DMS53 (cell line): Measurements from ENCODE around the gene OR5AK2.
"Not testable (repeated sequence)": the region's sequence is repeated elsewhere in the genome, so short reads cannot be mapped to it uniquely, and the experiment has no call there.

Experiments
- DNase-seq: peaks from one replicate; lab custom pipeline; 2025; lab: John Stamatoyannopoulos, UW

Gene OR5AK2, protein sequence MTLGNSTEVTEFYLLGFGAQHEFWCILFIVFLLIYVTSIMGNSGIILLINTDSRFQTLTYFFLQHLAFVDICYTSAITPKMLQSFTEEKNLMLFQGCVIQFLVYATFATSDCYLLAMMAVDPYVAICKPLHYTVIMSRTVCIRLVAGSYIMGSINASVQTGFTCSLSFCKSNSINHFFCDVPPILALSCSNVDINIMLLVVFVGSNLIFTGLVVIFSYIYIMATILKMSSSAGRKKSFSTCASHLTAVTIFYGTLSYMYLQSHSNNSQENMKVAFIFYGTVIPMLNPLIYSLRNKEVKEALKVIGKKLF

GRCh38 chr11:56988614-56989013 lies at the start of gene OR5AK2:
Gene OR5AK2, plus strand, starts transcription at chr11:56988914. Its CDS starts 0 bp downstream, at chr11:56988914.
- DNase-seq: no peak

DNA sequence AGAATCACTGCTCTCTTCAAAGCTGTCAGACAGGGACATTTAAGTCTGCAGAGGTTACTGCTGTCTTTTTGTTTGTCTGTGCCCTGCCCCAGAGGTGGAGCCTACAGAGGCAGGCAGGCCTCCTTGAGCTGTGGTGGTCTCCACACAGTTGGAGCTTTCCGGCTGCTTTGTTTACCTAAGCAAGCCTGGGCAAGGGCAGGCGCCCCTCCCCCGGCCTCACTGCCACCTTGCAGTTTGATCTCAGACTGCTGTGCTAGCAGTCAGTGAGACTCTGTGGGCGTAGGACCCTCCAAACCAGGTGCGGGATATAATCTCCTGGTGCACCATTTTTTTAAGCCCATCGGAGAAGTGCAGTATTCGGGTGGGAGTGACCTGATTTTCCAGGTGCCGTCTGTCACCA lies 43.2 kb upstream of the OR5AK2 start:
- DNase-seq: not testable (repeated sequence)

DNA sequence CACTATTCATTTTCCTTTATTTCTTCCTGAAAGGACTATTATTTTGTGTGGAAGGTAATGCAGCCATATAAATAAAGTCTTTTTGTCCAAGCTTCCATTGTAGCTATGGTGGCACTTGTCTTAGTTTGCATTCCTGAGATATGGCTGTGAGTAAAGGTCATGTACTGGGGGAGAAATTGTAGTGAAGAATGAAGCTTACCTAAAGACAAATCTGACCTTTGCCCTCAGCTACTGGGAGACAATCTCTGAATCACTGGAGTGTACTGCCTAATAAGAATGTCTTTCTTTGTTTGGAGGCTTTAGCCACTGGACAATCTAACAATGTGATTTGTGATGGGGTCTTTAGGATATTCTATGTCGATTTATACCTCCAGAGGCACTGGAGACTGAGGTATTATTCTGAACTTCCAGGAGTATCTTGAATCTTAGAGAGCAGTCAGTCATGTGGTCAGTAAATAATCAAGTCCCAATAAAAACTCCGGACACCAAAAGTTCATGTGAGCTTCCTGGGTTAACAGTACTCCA lies 39.7 kb upstream of the OR5AK2 start:
- DNase-seq: no peak

- DNase-seq: no peak
Observed at GRCh38 chr11:56950510-56950909, 38.2 kb upstream of the OR5AK2 start.

DNA sequence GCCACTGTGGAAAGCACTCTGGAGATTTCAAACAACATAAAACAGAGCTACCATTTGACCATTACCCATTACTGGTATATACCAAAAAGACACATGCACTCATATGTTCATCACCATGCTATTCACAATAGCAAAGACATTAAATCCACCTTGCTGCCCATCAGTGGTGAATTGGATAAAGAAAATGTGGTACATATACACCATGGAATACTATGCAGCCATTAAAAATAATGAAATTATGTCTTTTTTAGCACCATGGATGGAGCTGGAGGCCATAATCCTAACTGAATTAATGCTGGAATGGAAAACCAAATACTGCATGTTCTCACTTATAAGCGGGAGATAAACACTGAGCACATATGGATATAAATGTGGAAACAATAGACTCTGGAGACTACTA lies 34.8 kb upstream of the OR5AK2 start:
- DNase-seq: not testable (repeated sequence)

DNA sequence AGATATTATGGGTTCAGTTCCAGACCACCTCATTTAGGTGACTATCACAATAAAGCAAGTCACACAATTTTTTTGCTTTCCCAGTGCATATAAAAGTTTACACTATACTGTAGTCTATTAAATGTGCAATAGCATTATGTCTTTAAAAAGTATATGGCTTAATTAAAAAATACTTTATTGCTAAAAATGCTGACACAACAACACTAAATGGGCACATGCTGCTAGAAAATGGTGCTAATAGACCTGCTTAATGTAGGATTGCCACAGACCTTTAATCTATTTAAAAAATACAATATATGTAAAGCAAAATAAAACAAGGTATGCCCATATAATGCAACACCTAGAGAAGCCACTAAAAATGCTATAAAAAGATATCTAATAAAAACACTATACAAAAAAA lies 27.1 kb upstream of the OR5AK2 start:
- DNase-seq: no peak

DNA sequence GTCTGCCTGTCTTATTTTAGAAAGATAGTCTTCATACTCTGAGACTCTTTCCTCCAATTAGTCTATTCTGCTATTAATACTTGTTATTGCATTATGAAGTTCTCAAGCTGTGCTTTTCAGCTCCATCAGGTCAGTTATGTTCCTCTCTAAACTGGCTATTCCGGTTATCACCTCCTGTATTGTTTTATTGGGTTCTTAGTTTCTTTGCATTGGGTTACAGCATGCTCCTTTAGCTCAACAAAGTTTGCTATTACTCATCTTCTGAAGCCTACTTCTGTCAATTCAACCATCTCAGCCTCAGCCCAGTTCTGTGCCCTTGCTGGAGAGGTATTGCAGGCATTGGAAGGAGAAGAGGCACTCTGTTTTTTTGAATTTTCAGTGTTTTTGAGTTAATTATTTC lies 21.0 kb upstream of the OR5AK2 start:
- peak; percentile 14 for DNase-seq

GRCh38 chr11:56968524-56968923 lies 20.2 kb upstream of the OR5AK2 start:
- no peak for DNase-seq

- DNase-seq: no peak
Observed at GRCh38 chr11:56977314-56977713, 11.4 kb upstream of the OR5AK2 start.

DNA sequence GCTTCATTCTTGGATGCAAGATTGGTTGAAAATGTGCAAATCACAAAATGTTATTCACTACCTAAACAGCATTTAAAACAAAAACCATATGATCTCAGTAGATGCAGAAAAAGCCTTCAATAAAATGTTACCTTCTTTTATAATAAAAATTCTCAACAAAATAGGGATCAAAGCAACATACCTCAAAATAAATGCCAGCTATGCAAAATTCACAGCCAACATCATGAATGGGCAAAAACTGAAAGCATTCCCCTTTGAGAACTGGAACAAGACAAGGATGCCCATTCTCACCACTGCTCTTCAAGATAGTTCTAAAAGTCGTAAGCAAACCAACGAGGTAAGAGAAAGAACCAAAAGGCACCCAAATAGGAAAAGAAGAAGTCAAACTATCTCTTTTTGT lies 2.0 kb downstream of the OR5AK2 start:
- DNase-seq: no peak

DNA sequence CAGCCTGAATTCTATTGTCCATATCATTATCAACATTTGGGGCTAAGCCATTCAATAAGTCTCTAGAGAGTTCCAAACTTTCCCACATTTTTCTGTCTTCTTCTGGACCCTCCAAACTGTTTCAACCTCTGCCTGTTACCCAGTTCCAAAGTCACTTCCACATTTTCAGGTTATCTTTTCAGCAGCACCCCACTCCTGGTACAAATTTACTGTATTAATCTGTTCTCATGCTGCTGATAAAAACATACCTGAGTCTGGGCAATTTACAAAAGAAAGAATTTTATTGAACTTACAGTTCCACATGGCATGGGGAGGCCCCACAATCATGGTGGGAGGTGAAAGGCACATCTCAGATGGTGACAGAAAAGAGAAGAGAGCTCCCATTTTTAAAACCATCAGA lies 5.8 kb downstream of the OR5AK2 start:
- DNase-seq: no peak

- DNase-seq: peak; percentile 10
Observed at GRCh38 chr11:57001674-57002401, 13.1 kb downstream of the OR5AK2 start.

GRCh38 chr11:57008373-57008772 lies 19.7 kb downstream of the OR5AK2 start:
- DNase-seq: no peak

GRCh38 chr11:57015679-57016078 lies 27.0 kb downstream of the OR5AK2 start:
- no peak for DNase-seq

DNA sequence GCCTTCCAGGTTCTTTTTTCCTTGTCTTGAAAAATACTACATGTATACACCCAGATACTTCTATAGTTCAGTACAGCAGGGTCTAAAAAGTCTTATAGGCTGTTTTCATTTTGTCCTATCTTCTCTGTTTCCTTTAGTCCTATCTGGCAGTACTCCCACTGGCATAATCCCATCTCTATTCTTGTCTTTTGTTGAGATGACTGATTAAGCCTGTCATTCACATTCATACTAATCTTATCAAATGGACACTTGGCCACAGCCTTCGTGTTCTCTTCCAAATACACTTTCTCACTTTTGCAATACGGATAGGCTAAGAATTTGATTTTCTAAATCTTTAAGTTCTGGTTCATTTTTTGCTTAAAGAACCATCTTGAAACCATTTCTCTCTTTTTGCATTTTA lies 42.8 kb downstream of the OR5AK2 start:
- DNase-seq: no peak
